ENCODE data around the gene PPP1R9A.

PPP1R9A gene

DNA sequence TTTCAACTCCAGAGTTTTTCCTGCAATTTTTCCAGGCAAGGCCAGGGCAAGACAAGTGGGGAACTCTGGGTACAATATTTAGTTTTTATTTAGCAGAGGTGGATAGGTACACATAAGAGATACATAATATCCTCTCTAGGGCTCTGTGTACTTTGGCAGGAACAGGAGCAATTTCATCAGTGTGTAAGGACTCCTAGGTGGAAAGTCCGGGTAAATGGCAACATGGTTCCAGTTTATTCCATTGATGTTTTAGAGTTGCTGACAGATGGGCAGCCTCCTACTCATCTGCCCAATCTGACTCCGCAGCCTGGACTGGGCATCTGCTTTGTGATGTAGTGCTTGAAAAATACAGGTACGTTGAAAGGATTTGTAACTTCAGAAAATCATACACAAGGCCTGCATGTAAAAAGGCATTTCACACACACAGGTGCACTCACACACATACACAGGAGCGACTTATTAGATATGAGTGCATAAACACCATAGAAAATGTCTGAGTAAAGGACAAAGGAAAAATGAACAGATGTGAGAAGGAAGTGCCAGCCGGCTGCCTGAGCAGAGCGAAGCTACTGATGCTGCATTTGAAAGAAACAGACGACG is 411.2 kb downstream of the PPP1R9A start:
- H3K27ac ChIP-seq (ENCODE audit: low read depth, low read length), result no peak overlapping the region
- no peak for TF ChIP-seq EZH2phosphoT487 (IDR thresholded peaks at IDR 0.05; ENCODE audit: borderline replicate concordance, low read length)
- TF ChIP-seq, protein P1, sequence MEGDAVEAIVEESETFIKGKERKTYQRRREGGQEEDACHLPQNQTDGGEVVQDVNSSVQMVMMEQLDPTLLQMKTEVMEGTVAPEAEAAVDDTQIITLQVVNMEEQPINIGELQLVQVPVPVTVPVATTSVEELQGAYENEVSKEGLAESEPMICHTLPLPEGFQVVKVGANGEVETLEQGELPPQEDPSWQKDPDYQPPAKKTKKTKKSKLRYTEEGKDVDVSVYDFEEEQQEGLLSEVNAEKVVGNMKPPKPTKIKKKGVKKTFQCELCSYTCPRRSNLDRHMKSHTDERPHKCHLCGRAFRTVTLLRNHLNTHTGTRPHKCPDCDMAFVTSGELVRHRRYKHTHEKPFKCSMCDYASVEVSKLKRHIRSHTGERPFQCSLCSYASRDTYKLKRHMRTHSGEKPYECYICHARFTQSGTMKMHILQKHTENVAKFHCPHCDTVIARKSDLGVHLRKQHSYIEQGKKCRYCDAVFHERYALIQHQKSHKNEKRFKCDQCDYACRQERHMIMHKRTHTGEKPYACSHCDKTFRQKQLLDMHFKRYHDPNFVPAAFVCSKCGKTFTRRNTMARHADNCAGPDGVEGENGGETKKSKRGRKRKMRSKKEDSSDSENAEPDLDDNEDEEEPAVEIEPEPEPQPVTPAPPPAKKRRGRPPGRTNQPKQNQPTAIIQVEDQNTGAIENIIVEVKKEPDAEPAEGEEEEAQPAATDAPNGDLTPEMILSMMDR (IDR thresholded peaks at IDR 0.05; ENCODE audit: low read depth, low read length, poor library complexity, severe bottlenecking), result no peak

DNA sequence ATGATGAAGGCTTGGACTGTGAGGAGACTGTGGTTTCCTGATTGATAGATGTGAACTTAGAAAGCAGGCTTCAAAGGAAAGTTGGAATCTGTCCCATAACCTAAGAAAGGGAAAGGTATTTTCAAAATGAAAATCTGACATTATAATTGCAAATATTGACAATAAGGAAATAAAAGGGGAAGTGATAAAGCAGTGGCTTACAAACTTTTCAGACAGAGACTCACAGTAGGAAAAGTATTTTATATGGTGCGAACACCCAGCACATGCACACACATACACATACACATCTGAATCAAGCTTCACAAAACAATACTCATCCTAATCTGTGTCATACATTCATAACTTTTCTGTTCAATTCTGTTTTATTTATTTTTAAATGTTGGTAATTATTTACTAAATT is 412.2 kb downstream of the PPP1R9A start:
- H3K9me2 ChIP-seq (replicated peaks; ENCODE audit: control insufficient read depth, low read length), result no peaks in the 10 kb centered on the region
- no peak overlapping the region for H3K4me3 ChIP-seq (ENCODE audit: low read length)
- no peaks in the 10 kb centered on the region for H3K4me1 ChIP-seq (ENCODE audit: control insufficient read depth, low read length)
- TF ChIP-seq EZH2phosphoT487 (IDR thresholded peaks at IDR 0.05; ENCODE audit: borderline replicate concordance, low read length), result no peak
- TF ChIP-seq, protein P1 (IDR thresholded peaks at IDR 0.05; ENCODE audit: low read depth, low read length, poor library complexity, severe bottlenecking), result no peak
- H3K4me2 ChIP-seq (ENCODE audit: low read length), result no peak overlapping the region
- no peaks in the 10 kb centered on the region for H3K36me3 ChIP-seq (ENCODE audit: control insufficient read depth, low read length)
- H3K27me3 ChIP-seq (ENCODE audit: control insufficient read depth, low read length), result no peaks in the 10 kb centered on the region
- H3K79me2 ChIP-seq (ENCODE audit: control insufficient read depth, low read length), result no peaks in the 10 kb centered on the region
- H3F3A ChIP-seq (ENCODE audit: control insufficient read depth, insufficient read depth), result no peaks in the 10 kb centered on the region
- no peaks in the 10 kb centered on the region for H4K20me1 ChIP-seq (ENCODE audit: control insufficient read depth, insufficient read depth, low read depth, low read length)
- no peaks in the 10 kb centered on the region for H3K9me3 ChIP-seq (ENCODE audit: control insufficient read depth, insufficient read depth, low read length)
- no peak overlapping the region for H3K27ac ChIP-seq (ENCODE audit: low read depth, low read length)

More for the DNA sequence above, 411.2 kb downstream of the PPP1R9A start:
- H3K4me2 ChIP-seq (ENCODE audit: low read length), result no peak overlapping the region
- H3K36me3 ChIP-seq (ENCODE audit: control insufficient read depth, low read length), result no peaks in the 10 kb centered on the region
- no peak overlapping the region for H3K4me3 ChIP-seq (ENCODE audit: low read length)
- H3K79me2 ChIP-seq (ENCODE audit: control insufficient read depth, low read length), result no peaks in the 10 kb centered on the region
- H4K20me1 ChIP-seq (ENCODE audit: control insufficient read depth, insufficient read depth, low read depth, low read length), result no peaks in the 10 kb centered on the region
- no peaks in the 10 kb centered on the region for H3F3A ChIP-seq (ENCODE audit: control insufficient read depth, insufficient read depth)
- no peaks in the 10 kb centered on the region for H3K4me1 ChIP-seq (ENCODE audit: control insufficient read depth, low read length)
- H3K27me3 ChIP-seq (ENCODE audit: control insufficient read depth, low read length), result no peaks in the 10 kb centered on the region
- no peaks in the 10 kb centered on the region for H3K9me3 ChIP-seq (ENCODE audit: control insufficient read depth, insufficient read depth, low read length)
- H3K9me2 ChIP-seq (replicated peaks; ENCODE audit: control insufficient read depth, low read length), result no peaks in the 10 kb centered on the region

DNA sequence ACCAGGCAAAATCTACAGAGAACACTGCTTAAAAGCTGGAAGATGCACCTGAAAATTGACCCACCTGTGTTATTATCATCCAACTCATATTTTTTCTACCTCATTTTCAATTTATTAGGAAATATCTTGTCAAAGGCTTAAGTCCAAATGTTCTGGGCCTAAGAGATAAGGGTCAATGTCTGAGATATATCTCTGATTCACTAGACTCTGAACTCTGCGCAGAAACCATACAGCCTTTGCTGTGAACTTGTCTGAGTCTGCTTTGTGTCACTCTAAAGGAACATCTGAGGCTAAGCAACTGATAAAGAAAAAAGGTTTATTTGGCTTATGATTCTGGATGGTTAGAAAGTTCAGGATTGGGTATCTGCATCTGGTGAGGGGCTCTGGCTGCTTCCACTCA is 413.3 kb downstream of the PPP1R9A start:
- no peaks in the 10 kb centered on the region for H3K79me2 ChIP-seq (ENCODE audit: control insufficient read depth, low read length)
- H3K9me3 ChIP-seq (ENCODE audit: control insufficient read depth, insufficient read depth, low read length), result peaks cover 3% of the 10 kb centered on the region; the same call in 1 of the 2 replicates
- H3K27me3 ChIP-seq (ENCODE audit: control insufficient read depth, low read length), result no peaks in the 10 kb centered on the region
- TF ChIP-seq EZH2phosphoT487 (IDR thresholded peaks at IDR 0.05; ENCODE audit: borderline replicate concordance, low read length), result no peak
- TF ChIP-seq, protein P1 (IDR thresholded peaks at IDR 0.05; ENCODE audit: low read depth, low read length, poor library complexity, severe bottlenecking), result no peak
- H3K9me2 ChIP-seq (replicated peaks; ENCODE audit: control insufficient read depth, low read length), result no peaks in the 10 kb centered on the region
- H4K20me1 ChIP-seq (ENCODE audit: control insufficient read depth, insufficient read depth, low read depth, low read length), result no peaks in the 10 kb centered on the region
- H3K4me1 ChIP-seq (ENCODE audit: control insufficient read depth, low read length), result no peaks in the 10 kb centered on the region
- H3K4me2 ChIP-seq (ENCODE audit: low read length), result no peak overlapping the region
- H3F3A ChIP-seq (ENCODE audit: control insufficient read depth, insufficient read depth), result no peaks in the 10 kb centered on the region
- H3K27ac ChIP-seq (ENCODE audit: low read depth, low read length), result no peak overlapping the region
- H3K4me3 ChIP-seq (ENCODE audit: low read length), result no peak overlapping the region
- no peaks in the 10 kb centered on the region for H3K36me3 ChIP-seq (ENCODE audit: control insufficient read depth, low read length)

All from DOHH2 (cell line).